Erythroblast (primary cell): ENCODE results near the gene UBE2D2.
"Not testable (repeated sequence)": the region's sequence is repeated elsewhere in the genome, so short reads cannot be mapped to it uniquely, and the experiment has no call there.

ENCODE experiments used
- GATA1 ChIP-seq: IDR thresholded peaks from 2 replicates; pipeline ENCODE4 v1.6.1; 2011; ENCODE audit warnings: low read depth, mild to moderate bottlenecking, control low read depth, low read length, moderate library complexity
- POLR2A ChIP-seq: IDR thresholded peaks from 2 replicates; pipeline ENCODE4 v1.6.1; 2011; ENCODE audit warnings: mild to moderate bottlenecking, low read length

DNA sequence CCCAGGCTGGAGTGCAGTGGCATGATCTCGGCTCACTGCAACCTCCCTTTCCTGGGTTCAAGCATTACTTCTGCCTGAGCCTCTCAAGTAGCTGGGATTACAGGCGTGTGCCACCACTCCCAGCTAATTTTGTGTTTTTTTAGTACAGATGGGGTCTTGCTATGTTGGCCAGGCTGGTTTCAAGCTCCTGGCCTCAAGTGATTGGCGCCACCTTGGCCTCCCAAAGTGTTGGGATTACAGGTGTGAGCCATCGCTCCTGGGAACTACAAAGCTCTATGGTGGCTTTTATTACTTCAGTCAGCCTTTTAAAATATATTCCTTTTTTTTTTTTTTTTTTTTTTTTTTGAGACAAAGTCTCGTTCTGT lies 37.4 kb downstream of the UBE2D2 start:
- TF ChIP-seq POLR2A, GATA1: not testable (repeated sequence)
